ENCODE measurements around the gene SRSF7. TPM values are rescaled to one million over a fixed set of nuclear protein-coding genes. Genes with fewer than 3 reads are reported as not detected.

SRSF7 gene
- polyA plus RNA-seq, 1 donor (not counting 4 experiments of a cell fraction or from before 2014, with no cell fraction given) = 316 TPM

DNA sequence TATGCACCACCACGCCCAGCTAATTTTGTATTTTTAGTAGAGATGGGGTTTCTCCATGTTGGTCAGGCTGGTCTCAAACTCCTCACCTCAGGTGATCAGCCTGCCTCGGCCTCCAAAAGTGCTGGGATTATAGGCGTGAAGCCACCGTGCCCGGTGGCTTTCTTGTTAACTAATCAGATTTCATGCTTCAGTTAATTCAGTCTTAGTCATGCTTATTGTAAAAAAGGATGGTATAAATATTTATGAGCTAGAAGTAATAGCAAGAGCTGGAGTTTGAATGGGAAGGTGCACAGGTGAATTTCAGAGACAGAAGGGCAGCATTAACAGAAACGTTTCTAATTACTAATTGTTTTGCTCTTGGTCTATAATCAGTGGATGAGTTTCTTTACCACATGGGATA lies 37.1 kb upstream of the SRSF7 start:
- Histone ChIP-seq H3K9me3 (ENCODE audit: control insufficient read depth, low read depth, low read length) (no peaks in the 10 kb centered on the region), H3K4me3 (ENCODE audit: control insufficient read depth in 2 of 3, extremely low read depth in 1 of 3, insufficient read depth in 2 of 3, low read depth in 1 of 3, low read length in 3 of 3) (no peak overlapping the region), H3K36me3 (ENCODE audit: control insufficient read depth in 2 of 2, extremely low read depth in 1 of 2, insufficient read depth in 2 of 2, low read length in 2 of 2) (no peaks in the 10 kb centered on the region), H3K9me1 (ENCODE audit: control insufficient read depth, extremely low read depth, insufficient read depth, low read length) (no peaks in the 10 kb centered on the region), H3K27ac (ENCODE audit: control insufficient read depth, insufficient read depth, low read length) (no peak overlapping the region), H3K79me2 (ENCODE audit: control insufficient read depth, insufficient read depth, low read length) (no peaks in the 10 kb centered on the region), H3K4me2 (ENCODE audit: control insufficient read depth, extremely low read depth, insufficient read depth, low read depth, low read length) (no peak overlapping the region), H3K9ac (ENCODE audit: control insufficient read depth, extremely low read depth, insufficient read depth, low read length) (no peak overlapping the region), H3K27me3 (ENCODE audit: control insufficient read depth, extremely low read depth, insufficient read depth, low read length) (no peaks in the 10 kb centered on the region), H4K20me1 (ENCODE audit: control insufficient read depth, extremely low read depth, insufficient read depth, low read length) (no peaks in the 10 kb centered on the region), H3K4me1 (ENCODE audit: control insufficient read depth, extremely low read depth, insufficient read depth, low read length) (no peaks in the 10 kb centered on the region), H2AFZ (ENCODE audit: control insufficient read depth, low read length) (no peak overlapping the region)
- no peak for DNase-seq (ENCODE audit: low read depth, low spot score)
- dilution Hi-C loops (cut with MboI; ENCODE audit: extremely low pct_ligation_motif_present, low sequenced_read_pairs) = no loop called here
- no peak for FAIRE-seq
- TF ChIP-seq, protein P1, sequence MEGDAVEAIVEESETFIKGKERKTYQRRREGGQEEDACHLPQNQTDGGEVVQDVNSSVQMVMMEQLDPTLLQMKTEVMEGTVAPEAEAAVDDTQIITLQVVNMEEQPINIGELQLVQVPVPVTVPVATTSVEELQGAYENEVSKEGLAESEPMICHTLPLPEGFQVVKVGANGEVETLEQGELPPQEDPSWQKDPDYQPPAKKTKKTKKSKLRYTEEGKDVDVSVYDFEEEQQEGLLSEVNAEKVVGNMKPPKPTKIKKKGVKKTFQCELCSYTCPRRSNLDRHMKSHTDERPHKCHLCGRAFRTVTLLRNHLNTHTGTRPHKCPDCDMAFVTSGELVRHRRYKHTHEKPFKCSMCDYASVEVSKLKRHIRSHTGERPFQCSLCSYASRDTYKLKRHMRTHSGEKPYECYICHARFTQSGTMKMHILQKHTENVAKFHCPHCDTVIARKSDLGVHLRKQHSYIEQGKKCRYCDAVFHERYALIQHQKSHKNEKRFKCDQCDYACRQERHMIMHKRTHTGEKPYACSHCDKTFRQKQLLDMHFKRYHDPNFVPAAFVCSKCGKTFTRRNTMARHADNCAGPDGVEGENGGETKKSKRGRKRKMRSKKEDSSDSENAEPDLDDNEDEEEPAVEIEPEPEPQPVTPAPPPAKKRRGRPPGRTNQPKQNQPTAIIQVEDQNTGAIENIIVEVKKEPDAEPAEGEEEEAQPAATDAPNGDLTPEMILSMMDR (optimal IDR thresholded peaks at IDR 0.05 in 1 of 3, IDR thresholded peaks at IDR 0.05 in 1 of 3, conservative IDR thresholded peaks at IDR 0.05 in 1 of 3; ENCODE audit: extremely low read depth in 1 of 3, insufficient read depth in 2 of 3, low read length in 3 of 3) = no peak
- TF ChIP-seq EZH2 (IDR thresholded peaks at IDR 0.05; ENCODE audit: low read length) = no peak

DNA sequence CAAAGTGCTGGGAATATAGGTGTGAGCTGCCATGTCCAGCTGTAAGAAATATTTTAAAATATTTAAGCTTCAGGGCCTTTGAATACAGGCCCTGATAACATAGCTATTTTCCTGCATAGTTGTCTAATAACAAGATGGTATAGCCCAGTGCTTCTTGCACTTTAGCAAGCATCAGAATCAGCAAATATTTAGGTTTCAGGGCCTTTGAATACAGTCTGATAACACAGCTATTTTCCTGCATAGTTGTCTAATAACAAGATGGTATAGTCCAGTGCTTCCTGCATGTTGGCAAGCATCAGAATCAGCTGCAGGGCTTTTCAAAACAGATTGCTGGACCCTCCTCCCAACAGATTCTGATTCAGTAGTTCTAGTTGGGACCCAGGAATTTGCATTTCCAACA lies 32.4 kb upstream of the SRSF7 start:
- no peak for FAIRE-seq
- peaks cover 6% of the 10 kb centered on the region for H3K4me1 ChIP-seq (ENCODE audit: control insufficient read depth, extremely low read depth, insufficient read depth, low read length)

More for the DNA sequence above, 32.4 kb upstream of the SRSF7 start:
- Histone ChIP-seq H3K9ac (ENCODE audit: control insufficient read depth, extremely low read depth, insufficient read depth, low read length) (no peak overlapping the region), H3K27ac (ENCODE audit: control insufficient read depth, insufficient read depth, low read length) (no peak overlapping the region), H3K36me3 (ENCODE audit: control insufficient read depth in 2 of 2, extremely low read depth in 1 of 2, insufficient read depth in 2 of 2, low read length in 2 of 2) (peaks cover 0 to 2% of the 10 kb centered on the region in 2 experiments), H3K79me2 (ENCODE audit: control insufficient read depth, insufficient read depth, low read length) (peaks cover 6% of the 10 kb centered on the region), H4K20me1 (ENCODE audit: control insufficient read depth, extremely low read depth, insufficient read depth, low read length) (no peaks in the 10 kb centered on the region), H3K9me3 (ENCODE audit: control insufficient read depth, low read depth, low read length) (no peaks in the 10 kb centered on the region), H3K9me1 (ENCODE audit: control insufficient read depth, extremely low read depth, insufficient read depth, low read length) (no peaks in the 10 kb centered on the region), H3K4me3 (ENCODE audit: control insufficient read depth in 2 of 3, extremely low read depth in 1 of 3, insufficient read depth in 2 of 3, low read depth in 1 of 3, low read length in 3 of 3) (no peak overlapping the region), H3K27me3 (ENCODE audit: control insufficient read depth, extremely low read depth, insufficient read depth, low read length) (no peaks in the 10 kb centered on the region), H3K4me2 (ENCODE audit: control insufficient read depth, extremely low read depth, insufficient read depth, low read depth, low read length) (no peak overlapping the region), H2AFZ (ENCODE audit: control insufficient read depth, low read length) (no peak overlapping the region)
- no peak for DNase-seq (ENCODE audit: low read depth, low spot score)
- TF ChIP-seq, protein P1 (optimal IDR thresholded peaks at IDR 0.05 in 1 of 3, IDR thresholded peaks at IDR 0.05 in 1 of 3, conservative IDR thresholded peaks at IDR 0.05 in 1 of 3; ENCODE audit: extremely low read depth in 1 of 3, insufficient read depth in 2 of 3, low read length in 3 of 3) = no peak
- TF ChIP-seq EZH2 (IDR thresholded peaks at IDR 0.05; ENCODE audit: low read length) = no peak
- dilution Hi-C loops (cut with MboI; ENCODE audit: extremely low pct_ligation_motif_present, low sequenced_read_pairs) = no loop called here

Data from keratinocyte (primary cell).